ENCODE results near the gene NPY.

NPY gene

DNA sequence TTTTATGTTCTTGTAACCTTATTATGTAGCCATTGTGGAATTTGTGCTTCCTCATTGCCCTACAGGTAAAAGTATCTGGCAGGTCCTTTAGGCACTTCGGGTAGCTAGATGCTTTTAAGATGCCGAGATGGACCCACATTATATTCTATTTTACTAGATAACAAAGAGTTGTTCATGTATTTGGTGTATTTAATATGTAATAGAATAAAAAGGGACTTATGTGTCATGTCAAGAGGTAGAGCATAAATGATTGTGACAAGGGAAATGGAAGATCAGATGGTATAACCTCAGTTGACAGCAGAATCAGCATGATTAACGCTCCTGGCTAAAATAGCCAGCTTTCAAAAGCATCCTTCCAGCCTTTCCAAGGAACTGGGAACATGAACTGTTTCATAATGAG lies 50.6 kb downstream of the NPY start:
- H3K4me3 ChIP-seq (ENCODE audit: insufficient read depth, low read depth, low read length) = no peak overlapping the region
- H3K4me1 ChIP-seq (ENCODE audit: control insufficient read depth, insufficient read depth, low read length) = peaks cover 15% of the 10 kb centered on the region
- H3K9me3 ChIP-seq (ENCODE audit: control insufficient read depth, low read length) = no peaks in the 10 kb centered on the region
- no peaks in the 10 kb centered on the region for H3K27me3 ChIP-seq (ENCODE audit: control insufficient read depth, insufficient read depth, low read length, poor library complexity, severe bottlenecking)
- 90 to 95% methylated on average over 2 to 3 of the region's 3 CpGs for WGBS, 2 experiments
- H3K27ac ChIP-seq (ENCODE audit: insufficient read depth, low read depth, low read length, poor library complexity, severe bottlenecking) = no peak overlapping the region
- no peaks in the 10 kb centered on the region for H3K36me3 ChIP-seq (ENCODE audit: control insufficient read depth, insufficient read depth, low read length)

DNA sequence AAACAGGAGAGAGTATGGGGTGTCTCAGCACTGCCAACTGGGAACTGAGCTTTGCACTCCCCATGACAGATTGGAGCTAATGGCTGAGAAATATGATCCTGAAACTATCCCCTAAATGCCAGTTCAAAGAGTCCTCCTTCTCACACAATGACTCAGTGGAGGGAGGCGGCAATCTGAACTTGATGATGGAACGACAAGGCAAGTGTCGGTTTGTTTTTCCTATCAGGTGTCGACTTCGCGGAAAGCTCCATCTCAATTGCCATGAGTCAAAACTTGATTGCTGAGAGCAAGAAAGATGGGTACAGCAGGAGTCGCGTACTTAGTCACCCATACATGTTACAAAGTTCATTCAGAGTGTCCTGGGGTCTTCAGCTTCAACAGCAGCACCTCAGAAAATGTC lies 52.5 kb downstream of the NPY start:
- Histone ChIP-seq H3K27me3 (ENCODE audit: control insufficient read depth, insufficient read depth, low read length, poor library complexity, severe bottlenecking) (no peaks in the 10 kb centered on the region), H3K27ac (ENCODE audit: insufficient read depth, low read depth, low read length, poor library complexity, severe bottlenecking) (no peak overlapping the region), H3K4me3 (ENCODE audit: insufficient read depth, low read depth, low read length) (no peak overlapping the region), H3K36me3 (ENCODE audit: control insufficient read depth, insufficient read depth, low read length) (no peaks in the 10 kb centered on the region), H3K9me3 (ENCODE audit: control insufficient read depth, low read length) (no peaks in the 10 kb centered on the region), H3K4me1 (ENCODE audit: control insufficient read depth, insufficient read depth, low read length) (peaks cover 15% of the 10 kb centered on the region)
- 49 to 51% methylated on average over 8 of the region's 8 CpGs for WGBS, 2 experiments

DNA sequence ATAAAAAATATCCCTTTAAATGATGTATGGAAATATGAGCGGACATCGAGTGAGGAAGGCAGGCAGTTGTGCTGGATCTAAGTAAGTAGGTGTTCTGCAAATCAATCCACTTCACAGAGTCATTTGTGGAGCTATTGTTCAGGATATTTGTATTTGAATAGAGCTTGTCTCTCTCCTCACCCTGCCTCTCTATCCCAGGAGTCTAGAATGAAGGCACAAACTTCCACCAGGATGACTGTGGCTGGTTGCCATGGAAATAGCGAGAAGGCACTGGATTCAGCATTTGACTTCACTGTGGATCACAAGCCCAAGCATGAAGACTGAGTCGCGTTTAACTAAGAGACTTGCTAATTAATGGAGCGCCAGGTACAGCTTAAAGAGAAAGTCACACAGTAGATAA lies 53.2 kb downstream of the NPY start:
- H3K27ac ChIP-seq (ENCODE audit: insufficient read depth, low read depth, low read length, poor library complexity, severe bottlenecking) = peak overlapping the region; percentile 13
- no peaks in the 10 kb centered on the region for H3K36me3 ChIP-seq (ENCODE audit: control insufficient read depth, insufficient read depth, low read length)
- peaks cover 15% of the 10 kb centered on the region for H3K4me1 ChIP-seq (ENCODE audit: control insufficient read depth, insufficient read depth, low read length)
- 8% methylated on average over 6 of the region's 6 CpGs for WGBS, 2 experiments
- no peaks in the 10 kb centered on the region for H3K9me3 ChIP-seq (ENCODE audit: control insufficient read depth, low read length)
- no peak overlapping the region for H3K4me3 ChIP-seq (ENCODE audit: insufficient read depth, low read depth, low read length)
- H3K27me3 ChIP-seq (ENCODE audit: control insufficient read depth, insufficient read depth, low read length, poor library complexity, severe bottlenecking) = no peaks in the 10 kb centered on the region

DNA sequence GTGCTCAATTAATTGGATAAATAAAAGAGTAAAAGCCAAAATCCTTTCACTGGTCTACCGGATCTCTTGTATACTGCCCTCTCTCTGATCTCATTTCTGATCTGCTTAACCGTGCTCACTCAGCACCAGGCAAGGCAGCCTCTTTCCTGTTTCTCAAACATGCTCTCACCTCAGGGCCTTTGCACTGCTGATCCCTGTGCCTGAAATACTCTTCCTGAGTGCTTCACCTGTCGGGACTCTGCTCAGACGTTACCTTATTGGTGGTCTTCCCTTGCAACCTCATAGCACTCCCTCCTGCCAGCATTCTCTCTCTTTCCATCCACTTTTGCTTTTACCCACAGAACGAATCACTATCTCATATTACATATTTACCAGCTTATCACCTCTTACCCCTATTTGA lies 55.6 kb downstream of the NPY start:
- Histone ChIP-seq H3K4me1 (ENCODE audit: control insufficient read depth, insufficient read depth, low read length) (peaks cover 15% of the 10 kb centered on the region), H3K36me3 (ENCODE audit: control insufficient read depth, insufficient read depth, low read length) (no peaks in the 10 kb centered on the region), H3K27ac (ENCODE audit: insufficient read depth, low read depth, low read length, poor library complexity, severe bottlenecking) (no peak overlapping the region), H3K27me3 (ENCODE audit: control insufficient read depth, insufficient read depth, low read length, poor library complexity, severe bottlenecking) (no peaks in the 10 kb centered on the region), H3K4me3 (ENCODE audit: insufficient read depth, low read depth, low read length) (no peak overlapping the region), H3K9me3 (ENCODE audit: control insufficient read depth, low read length) (no peaks in the 10 kb centered on the region)
- 89 to 92% methylated on average over 5 of the region's 5 CpGs for WGBS, 2 experiments

DNA sequence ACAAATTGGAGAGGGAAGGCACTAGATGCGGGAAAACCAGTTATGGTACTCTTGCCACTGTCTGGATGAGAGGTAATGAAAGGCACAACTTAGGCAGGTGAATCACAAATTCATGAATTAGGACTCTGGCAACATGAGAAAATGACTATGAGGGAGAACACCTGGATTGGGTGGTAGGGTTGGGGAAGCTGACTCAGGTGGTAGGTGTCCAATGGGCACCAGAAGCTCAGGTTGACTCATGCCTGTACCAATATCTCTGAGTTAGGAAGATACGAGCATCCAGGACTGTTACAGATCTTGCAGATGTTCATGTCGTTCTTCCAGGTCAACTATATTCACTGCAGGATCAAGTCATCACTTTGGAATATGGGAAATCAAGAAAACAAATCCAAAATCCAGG lies 56.7 kb downstream of the NPY start:
- WGBS, 2 experiments = 94 to 95% methylated on average over 3 of the region's 3 CpGs
- Histone ChIP-seq H3K9me3 (ENCODE audit: control insufficient read depth, low read length) (no peaks in the 10 kb centered on the region), H3K27me3 (ENCODE audit: control insufficient read depth, insufficient read depth, low read length, poor library complexity, severe bottlenecking) (no peaks in the 10 kb centered on the region), H3K27ac (ENCODE audit: insufficient read depth, low read depth, low read length, poor library complexity, severe bottlenecking) (no peak overlapping the region), H3K4me3 (ENCODE audit: insufficient read depth, low read depth, low read length) (no peak overlapping the region), H3K4me1 (ENCODE audit: control insufficient read depth, insufficient read depth, low read length) (peaks cover 15% of the 10 kb centered on the region), H3K36me3 (ENCODE audit: control insufficient read depth, insufficient read depth, low read length) (no peaks in the 10 kb centered on the region)

Data from ectodermal cell (in vitro differentiated cells).